ENCODE results near the gene TM4SF18. TPM values are rescaled to one million over a fixed set of nuclear protein-coding genes. Genes with fewer than 3 reads are reported as not detected.

TM4SF18 gene
- total and polyA plus RNA-seq, 2 donors (not counting 1 experiment from before 2014, with no cell fraction given), result not detected

DNA sequence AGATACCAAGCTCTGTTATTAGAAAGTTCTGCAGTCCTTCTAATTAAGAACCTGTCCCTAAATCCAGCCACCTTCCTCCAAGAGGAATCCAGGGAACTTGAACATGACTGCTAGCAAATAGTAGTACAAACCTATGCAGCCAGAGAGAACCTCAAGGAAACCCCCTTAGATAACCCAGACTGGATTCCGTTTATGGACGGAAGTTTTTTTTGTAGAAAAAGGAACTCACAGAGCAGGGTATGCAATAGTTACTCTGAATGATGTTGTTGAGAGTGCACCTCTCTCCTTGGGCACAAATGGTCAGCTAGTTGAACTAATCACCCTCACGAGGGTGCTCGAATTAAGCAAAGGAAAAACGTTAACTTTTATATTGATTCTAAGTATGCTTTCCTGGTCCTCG is 40.8 kb downstream of the TM4SF18 start:
- Mint-ChIP-seq H3K4me1 (no peaks in the 10 kb centered on the region), H3K27ac (no peak overlapping the region), H3K4me3 (no peak overlapping the region), H3K27me3 (peaks cover 4% of the 10 kb centered on the region), H3K9me3 (ENCODE audit: insufficient read depth) (no peaks in the 10 kb centered on the region)
- ChIA-PET POLR2A (no interaction called here), CTCF (interaction anchor here (0.9 to 1.2 kb wide), 3 partner anchors 10 to 177 kb away, joined by 3 read pairs; no protein-coding TSS in a partner anchor)
- H2AFZ ChIP-seq (ENCODE audit: insufficient read depth, low read depth, low read length, poor library complexity, severe bottlenecking), result no peak overlapping the region
- H4K20me1 ChIP-seq (ENCODE audit: control insufficient read depth, insufficient read depth, low read length, poor library complexity, severe bottlenecking), result no peaks in the 10 kb centered on the region
- H3K27me3 ChIP-seq (replicated peaks in 1 of 4; ENCODE audit: control extremely low read depth in 1 of 4, control insufficient read depth in 3 of 4, insufficient read depth in 4 of 4, low read length in 3 of 4), result no peaks in the 10 kb centered on the region
- no peak for ATAC-seq (ENCODE audit: low read depth)
- H3K4me2 ChIP-seq (replicated peaks; ENCODE audit: low read depth, low read length, poor library complexity, severe bottlenecking), result no peak overlapping the region
- no CpG with 5 or more reads among the region's 6 CpGs for whole genome bisulfite sequencing (ENCODE audit: insufficient coverage)
- no peaks in the 10 kb centered on the region for H3K4me1 ChIP-seq (ENCODE audit: control insufficient read depth in 2 of 2, insufficient read depth in 2 of 2, low read length in 2 of 2)
- no peaks in the 10 kb centered on the region for H3K36me3 ChIP-seq (replicated peaks in 1 of 2; ENCODE audit: control extremely low read depth in 1 of 2, control insufficient read depth in 1 of 2, extremely low read depth in 1 of 2, insufficient read depth in 2 of 2, low read length in 1 of 2)
- H3K79me2 ChIP-seq (ENCODE audit: control insufficient read depth, insufficient read depth, low read length), result no peaks in the 10 kb centered on the region
- no peak for DNase-seq
- H3K4me3 ChIP-seq (ENCODE audit: control extremely low read depth in 1 of 5, extremely low read depth in 1 of 5, insufficient read depth in 1 of 5, low read depth in 2 of 5, low read length in 4 of 5), result no peak overlapping the region
- H3K9ac ChIP-seq (ENCODE audit: low read length), result no peak overlapping the region
- intact Hi-C loops (cut with micrococcal nuclease), result no loop called here
- no peak overlapping the region for H3K27ac ChIP-seq (ENCODE audit: low read length in 2 of 2)
- H3K9me3 ChIP-seq (ENCODE audit: control extremely low read depth in 1 of 3, control insufficient read depth in 2 of 3, insufficient read depth in 1 of 3, low read length in 2 of 3), result no peaks in the 10 kb centered on the region
- TF ChIP-seq EZH2 (IDR thresholded peaks at IDR 0.05; ENCODE audit: borderline replicate concordance, insufficient read depth, low read depth, low read length, poor library complexity, severe bottlenecking), result no peak
- TF ChIP-seq, protein P1, sequence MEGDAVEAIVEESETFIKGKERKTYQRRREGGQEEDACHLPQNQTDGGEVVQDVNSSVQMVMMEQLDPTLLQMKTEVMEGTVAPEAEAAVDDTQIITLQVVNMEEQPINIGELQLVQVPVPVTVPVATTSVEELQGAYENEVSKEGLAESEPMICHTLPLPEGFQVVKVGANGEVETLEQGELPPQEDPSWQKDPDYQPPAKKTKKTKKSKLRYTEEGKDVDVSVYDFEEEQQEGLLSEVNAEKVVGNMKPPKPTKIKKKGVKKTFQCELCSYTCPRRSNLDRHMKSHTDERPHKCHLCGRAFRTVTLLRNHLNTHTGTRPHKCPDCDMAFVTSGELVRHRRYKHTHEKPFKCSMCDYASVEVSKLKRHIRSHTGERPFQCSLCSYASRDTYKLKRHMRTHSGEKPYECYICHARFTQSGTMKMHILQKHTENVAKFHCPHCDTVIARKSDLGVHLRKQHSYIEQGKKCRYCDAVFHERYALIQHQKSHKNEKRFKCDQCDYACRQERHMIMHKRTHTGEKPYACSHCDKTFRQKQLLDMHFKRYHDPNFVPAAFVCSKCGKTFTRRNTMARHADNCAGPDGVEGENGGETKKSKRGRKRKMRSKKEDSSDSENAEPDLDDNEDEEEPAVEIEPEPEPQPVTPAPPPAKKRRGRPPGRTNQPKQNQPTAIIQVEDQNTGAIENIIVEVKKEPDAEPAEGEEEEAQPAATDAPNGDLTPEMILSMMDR (IDR thresholded peaks at IDR 0.05), result no peak

DNA sequence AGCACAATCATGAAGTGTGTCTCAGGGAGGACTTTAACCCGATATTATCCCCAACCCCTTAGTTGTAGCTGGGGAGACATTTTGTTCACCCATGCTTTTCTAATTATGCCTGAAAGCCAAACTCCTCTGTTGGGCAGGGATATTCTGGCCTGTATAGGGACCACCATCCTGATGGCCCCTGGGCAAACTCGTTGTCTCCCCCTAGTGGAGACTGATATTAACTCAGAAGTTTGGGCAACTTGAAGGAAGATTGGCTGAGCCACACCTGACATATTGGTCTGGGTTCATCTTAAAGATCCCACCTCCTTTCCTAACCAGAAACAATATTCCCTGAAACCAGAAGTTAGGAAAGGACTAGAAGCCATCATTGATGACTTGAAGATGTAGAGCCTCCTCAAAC is 42.3 kb downstream of the TM4SF18 start:
- 25% methylated on average over 1 of the region's 2 CpGs for WGBS (ENCODE audit: insufficient coverage)

More for the DNA sequence above, 42.3 kb downstream of the TM4SF18 start:
- Histone ChIP-seq H3K27ac (ENCODE audit: low read length in 2 of 2) (no peak overlapping the region), H3K9ac (ENCODE audit: low read length) (no peak overlapping the region), H2AFZ (ENCODE audit: insufficient read depth, low read depth, low read length, poor library complexity, severe bottlenecking) (no peak overlapping the region), H3K9me3 (ENCODE audit: control extremely low read depth in 1 of 3, control insufficient read depth in 2 of 3, insufficient read depth in 1 of 3, low read length in 2 of 3) (no peaks in the 10 kb centered on the region), H3K79me2 (ENCODE audit: control insufficient read depth, insufficient read depth, low read length) (no peaks in the 10 kb centered on the region), H3K4me3 (ENCODE audit: control extremely low read depth in 1 of 5, extremely low read depth in 1 of 5, insufficient read depth in 1 of 5, low read depth in 2 of 5, low read length in 4 of 5) (no peak overlapping the region), H3K4me1 (ENCODE audit: control insufficient read depth in 2 of 2, insufficient read depth in 2 of 2, low read length in 2 of 2) (no peaks in the 10 kb centered on the region), H4K20me1 (ENCODE audit: control insufficient read depth, insufficient read depth, low read length, poor library complexity, severe bottlenecking) (no peaks in the 10 kb centered on the region), H3K4me2 (replicated peaks; ENCODE audit: low read depth, low read length, poor library complexity, severe bottlenecking) (no peak overlapping the region), H3K36me3 (replicated peaks in 1 of 2; ENCODE audit: control extremely low read depth in 1 of 2, control insufficient read depth in 1 of 2, extremely low read depth in 1 of 2, insufficient read depth in 2 of 2, low read length in 1 of 2) (no peaks in the 10 kb centered on the region), H3K27me3 (replicated peaks in 1 of 4; ENCODE audit: control extremely low read depth in 1 of 4, control insufficient read depth in 3 of 4, insufficient read depth in 4 of 4, low read length in 3 of 4) (no peaks in the 10 kb centered on the region)
- CTCF ChIA-PET, result no interaction called here
- ATAC-seq (ENCODE audit: low read depth) (no peak), DNase-seq (peak; percentile 20)
- H3K27ac Mint-ChIP-seq, result no peak overlapping the region
- H3K4me3 Mint-ChIP-seq, result no peak overlapping the region
- no peaks in the 10 kb centered on the region for H3K4me1 Mint-ChIP-seq
- intact Hi-C loops (cut with micrococcal nuclease), result no loop called here
- POLR2A ChIA-PET, result no interaction called here
- TF ChIP-seq, protein P1 (IDR thresholded peaks at IDR 0.05), result peak; percentile 46
- no peak for TF ChIP-seq EZH2 (IDR thresholded peaks at IDR 0.05; ENCODE audit: borderline replicate concordance, insufficient read depth, low read depth, low read length, poor library complexity, severe bottlenecking)
- no peaks in the 10 kb centered on the region for H3K27me3 Mint-ChIP-seq
- no peaks in the 10 kb centered on the region for H3K9me3 Mint-ChIP-seq (ENCODE audit: insufficient read depth)
